IMR-90 (cell line): ENCODE results near the gene TTC1. TPM values are rescaled to one million over a fixed set of nuclear protein-coding genes. Genes with fewer than 3 reads are reported as not detected.
A peak's percentile ranks its signal among the peaks of the same experiment; 100 is the strongest.

Experiments
- ATAC-seq: fragments of 200-7000 bp; cut with Tn5 transposase; 2 replicates; pipeline ENCODE4 v1.9.1; 2020; ENCODE audit warnings: low read depth, mild to moderate bottlenecking, moderate library complexity
- BruUV-seq: library from RNA; stranded (reverse); fragments of 400-500 nt; replicated peaks from 2 replicates; lab custom pipeline; 2021; lab: Mats Ljungman, UMichigan
- CTCF ChIA-PET: fragments of 300-600 bp; formaldehyde crosslinking; extraction: SDS; loops from one replicate; lab custom pipeline; 2021; ENCODE audit warnings: antibody characterized with exemption; lab: Yijun Ruan, JAX
- POLR2A ChIA-PET: fragments of 300-600 bp; sonication (Branson Sonifier 250); formaldehyde crosslinking; loops from one replicate; lab custom pipeline; 2022; ENCODE audit warnings: antibody characterized with exemption; ENCODE audit not compliant: unreplicated experiment; lab: Charles Lee
- DNase-seq: peaks from one replicate; pipeline ENCODE4 v3.0.0; 2013
- H2AFZ ChIP-seq: replicated peaks from 2 replicates; pipeline ENCODE3; 2013; ENCODE audit warnings: low read length, mild to moderate bottlenecking; ENCODE audit not compliant: poor library complexity
- H2AK5ac ChIP-seq: 2 replicates; pipeline ENCODE4 v1.6.1; 2013; ENCODE audit warnings: low read depth, low read length, inconsistent platforms
- H2AK9ac ChIP-seq: replicated peaks from 2 replicates; pipeline ENCODE3; 2013; ENCODE audit warnings: mild to moderate bottlenecking, low read depth, low read length, moderate library complexity; ENCODE audit not compliant: poor library complexity
- H2BK120ac ChIP-seq: 2 replicates; pipeline ENCODE4 v1.6.1; 2013; ENCODE audit warnings: low read depth, low read length, inconsistent platforms
- H2BK15ac ChIP-seq: 3 replicates; pipeline ENCODE4 v1.6.1; 2013; ENCODE audit warnings: low read depth, low read length, inconsistent platforms
- H2BK20ac ChIP-seq: 2 replicates; pipeline ENCODE4 v1.6.1; 2013; ENCODE audit warnings: low read depth, mild to moderate bottlenecking, inconsistent platforms, low read length, moderate library complexity
- H2BK5ac ChIP-seq: 2 replicates; pipeline ENCODE4 v1.6.1; 2013; ENCODE audit warnings: mild to moderate bottlenecking, low read depth, low read length, inconsistent platforms; ENCODE audit not compliant: poor library complexity, severe bottlenecking
- H3K14ac ChIP-seq: replicated peaks from 2 replicates; pipeline ENCODE4 v1.6.1; 2013; ENCODE audit warnings: low read depth, low read length, inconsistent platforms
- H3K18ac ChIP-seq: 2 replicates; pipeline ENCODE4 v1.6.1; 2013; ENCODE audit warnings: low read depth, low read length, control low read depth
- H3K23ac ChIP-seq: 2 replicates; pipeline ENCODE4 v1.6.1; 2013; ENCODE audit warnings: low read depth, low read length, inconsistent platforms
- H3K27ac ChIP-seq: 2 replicates; pipeline ENCODE4 v1.5.1; 2013; ENCODE audit warnings: mild to moderate bottlenecking, control low read depth, low read length; ENCODE audit not compliant: insufficient read depth
- H3K27me3 ChIP-seq: 2 replicates; pipeline ENCODE4 v1.6.1; 2013; ENCODE audit warnings: low read length; ENCODE audit not compliant: control insufficient read depth, insufficient read depth
- H3K36me3 ChIP-seq: 2 replicates; pipeline ENCODE4 v1.6.1; 2013; ENCODE audit warnings: low read length, mixed read lengths; ENCODE audit not compliant: control insufficient read depth, insufficient read depth
- H3K4ac ChIP-seq: 2 replicates; pipeline ENCODE4 v1.6.1; 2013; ENCODE audit warnings: low read depth, low read length, inconsistent platforms
- H3K4me1 ChIP-seq: 2 replicates; pipeline ENCODE4 v1.6.1; 2013; ENCODE audit warnings: low read length, mixed read lengths; ENCODE audit not compliant: control insufficient read depth, insufficient read depth
- H3K4me2 ChIP-seq: 2 replicates; pipeline ENCODE4 v1.6.1; 2013; ENCODE audit warnings: low read depth, mild to moderate bottlenecking, control low read depth, low read length, moderate library complexity
- H3K4me3 ChIP-seq: 2 replicates; pipeline ENCODE4 v1.5.1; 2013; ENCODE audit warnings: low read depth, mild to moderate bottlenecking, control low read depth, low read length, moderate library complexity; ENCODE audit not compliant: insufficient read depth
- H3K56ac ChIP-seq: 2 replicates; pipeline ENCODE4 v1.6.1; 2013; ENCODE audit warnings: low read length, inconsistent platforms; ENCODE audit not compliant: insufficient read depth; ENCODE audit errors: extremely low read depth
- H3K79me1 ChIP-seq, 2 experiments: 2 replicates each; pipeline ENCODE4 v1.6.1; 2013; ENCODE audit warnings: low read length in 2 of 2, inconsistent platforms in 1 of 2, low read depth in 1 of 2
- H3K9ac ChIP-seq: 2 replicates; pipeline ENCODE4 v1.6.1; 2013; ENCODE audit warnings: low read depth, low read length, control low read depth
- H3K9me1 ChIP-seq: 2 replicates; pipeline ENCODE4 v1.6.1; 2013; ENCODE audit warnings: low read length, inconsistent platforms; ENCODE audit not compliant: insufficient read depth
- H3K9me3 ChIP-seq: 2 replicates; pipeline ENCODE4 v1.6.1; 2013; ENCODE audit warnings: low read length; ENCODE audit not compliant: control insufficient read depth, insufficient read depth
- H4K20me1 ChIP-seq: 2 replicates; pipeline ENCODE4 v1.6.1; 2013; ENCODE audit warnings: low read length, inconsistent platforms; ENCODE audit not compliant: insufficient read depth
- H4K5ac ChIP-seq: 2 replicates; pipeline ENCODE4 v1.6.1; 2013; ENCODE audit warnings: mild to moderate bottlenecking, low read depth, low read length, control low read depth
- H4K8ac ChIP-seq, 2 experiments: 2 replicates each; pipeline ENCODE4 v1.6.1; 2013; ENCODE audit warnings: low read depth in 2 of 2, low read length in 2 of 2, control low read depth in 1 of 2, inconsistent platforms in 1 of 2
- H4K91ac ChIP-seq: 2 replicates; pipeline ENCODE4 v1.6.1; 2013; ENCODE audit warnings: low read depth, low read length, inconsistent platforms; ENCODE audit not compliant: insufficient read depth
- CEBPB ChIP-seq: IDR thresholded peaks from 2 replicates; pipeline ENCODE4 v1.6.1; 2012; ENCODE audit warnings: low read depth, low read length, improper control_type of control experiment
- CHD1 ChIP-seq: IDR thresholded peaks from 2 replicates; pipeline ENCODE4 v1.6.1; 2012; ENCODE audit warnings: low read depth, low read length, improper control_type of control experiment
- ELK1 ChIP-seq: fragments of 150-350 bp; IDR thresholded peaks from 2 replicates; pipeline ENCODE4 v1.6.1; 2016; ENCODE audit warnings: low read depth, mild to moderate bottlenecking, low read length, moderate library complexity, borderline replicate concordance
- MAFK ChIP-seq: IDR thresholded peaks from 2 replicates; pipeline ENCODE4 v1.6.1; 2012; ENCODE audit warnings: low read depth, low read length, improper control_type of control experiment
- MAZ ChIP-seq: IDR thresholded peaks from 2 replicates; pipeline ENCODE4 v1.6.1; 2012; ENCODE audit warnings: low read depth, mild to moderate bottlenecking, low read length, improper control_type of control experiment, moderate library complexity, borderline replicate concordance
- MXI1 ChIP-seq: IDR thresholded peaks from 2 replicates; pipeline ENCODE4 v1.6.1; 2012; ENCODE audit warnings: low read depth, mild to moderate bottlenecking, low read length, moderate library complexity, borderline replicate concordance
- POLR2A ChIP-seq: IDR thresholded peaks from 2 replicates; pipeline ENCODE4 v1.6.1; 2012; ENCODE audit warnings: mild to moderate bottlenecking, low read depth, low read length
- RAD21 ChIP-seq: IDR thresholded peaks from 2 replicates; pipeline ENCODE4 v1.6.1; 2012; ENCODE audit warnings: low read length, improper control_type of control experiment
- RCOR1 ChIP-seq: IDR thresholded peaks from 2 replicates; pipeline ENCODE4 v1.6.1; 2012; ENCODE audit warnings: mild to moderate bottlenecking, low read length, improper control_type of control experiment; ENCODE audit not compliant: insufficient replicate concordance
- RFX5 ChIP-seq: IDR thresholded peaks from 2 replicates; pipeline ENCODE4 v1.8.0; 2012; ENCODE audit warnings: low read depth, mild to moderate bottlenecking, low read length, moderate library complexity
- SMC3 ChIP-seq: fragments of 150-350 bp; IDR thresholded peaks from 2 replicates; pipeline ENCODE4 v1.6.1; 2016; ENCODE audit warnings: low read depth, mild to moderate bottlenecking, antibody characterized with exemption, low read length, moderate library complexity
- WGBS, 2 experiments: methylation state at CpG; one replicate each; pipeline versions ENCODE4 v1.1.5 to v1.1.7; 2013; ENCODE audit warnings: missing lambda C conversion rate in 2 of 2; ENCODE audit not compliant: insufficient read length in 1 of 2; ENCODE audit errors: extremely low coverage in 2 of 2; 5-methylcytosine and 5-hydroxymethylcytosine counted together
- dilution Hi-C: fragments of 300-500 bp; cut with HindIII; formaldehyde crosslinking; loops from one replicate; pipeline ENCODE4 v1.14.3; 2018; ENCODE audit warnings: low sequenced_read_pairs; ENCODE audit not compliant: unreplicated experiment
- in situ Hi-C: fragments of 300-500 bp; cut with MboI; formaldehyde crosslinking; loops from 3 replicates; pipeline ENCODE4 v1.14.3; 2019; ENCODE audit warnings: low sequenced_read_pairs, inconsistent platforms, mixed read lengths
- intact Hi-C: fragments of 100-400 bp; cut with micrococcal nuclease; formaldehyde crosslinking; loops from 2 replicates; pipeline ENCODE4 v1.10.0; 2022
- polyA plus RNA-seq, 3 experiments: library from polyadenylated mRNA; depleted of rRNA; stranded (reverse); fragments of >200 nt; gene quantifications; 2 replicates each; pipeline ENCODE4 v1.2.3, GENCODE V29; 2012; ENCODE audit warnings: low replicate concordance in 1 of 3
- total RNA-seq: library from RNA; depleted of rRNA; stranded (reverse); fragments of >200 nt; gene quantifications from 2 replicates; pipeline ENCODE4 v1.2.3, GENCODE V29; 2012
- TF ChIP-seq, protein P1 (sequence below): conservative IDR thresholded peaks from 2 replicates; pipeline ENCODE4 v1.5.1; 2012; ENCODE audit warnings: mild to moderate bottlenecking, low read depth, low read length, improper control_type of control experiment
- TF ChIP-seq, protein P2 (sequence below): fragments of 150-350 bp; IDR thresholded peaks from 2 replicates; pipeline ENCODE4 v1.6.1; 2017; ENCODE audit warnings: mild to moderate bottlenecking, antibody characterized with exemption, low read length, low read depth

The TTC1 gene
- total and polyA plus RNA-seq, 2 of the 4 experiments (the other 2 are of a cell fraction): 23.1 to 41.1 TPM

GRCh38 chr5:160064995-160065614 is 56.2 kb downstream of the TTC1 start:
- Histone ChIP-seq H3K14ac (no peak overlapping the region), H3K56ac (no peak overlapping the region), H3K36me3 (peaks cover 23% of the 10 kb centered on the region), H3K4ac (no peak overlapping the region), H3K23ac (no peak overlapping the region), H2AFZ (no peak overlapping the region), H3K18ac (no peak overlapping the region), H2AK9ac (no peak overlapping the region), H3K27me3 (no peaks in the 10 kb centered on the region), H3K9me3 (no peaks in the 10 kb centered on the region), H2BK5ac (no peak overlapping the region), H3K79me1 (peaks cover 5 to 6% of the 10 kb centered on the region in 2 experiments; a peak in 3 of 4 replicates), H3K4me3 (no peak overlapping the region), H3K27ac (no peak overlapping the region), H3K4me1 (no peaks in the 10 kb centered on the region), H3K9ac (no peak overlapping the region), H2BK15ac (no peak overlapping the region), H4K91ac (no peak overlapping the region), H2BK120ac (no peak overlapping the region), H4K5ac (no peak overlapping the region), H2AK5ac (no peak overlapping the region), H4K20me1 (no peaks in the 10 kb centered on the region), H4K8ac (no peak overlapping the region), H2BK20ac (no peak overlapping the region), H3K9me1 (peaks cover 6% of the 10 kb centered on the region; the same call in 1 of the 2 replicates), H3K4me2 (no peak overlapping the region)
- no peak for ATAC-seq
- dilution Hi-C loops (no loop called here), in situ Hi-C loops (no loop called here), intact Hi-C loops (no loop called here)
- ChIA-PET CTCF (interaction anchor here (0.9 to 1.1 kb wide), 2 partner anchors 10 to 40 kb away, joined by 3 read pairs; no protein-coding TSS in a partner anchor), POLR2A (no interaction called here)
- TF ChIP-seq CHD1 (no peak), MAFK (no peak), RFX5 (no peak), CEBPB (no peak), MAZ (no peak), RCOR1 (no peak), ELK1 (no peak), MXI1 (no peak), POLR2A (no peak), RAD21 (no peak), SMC3 (no peak)
- TF ChIP-seq, protein P1, sequence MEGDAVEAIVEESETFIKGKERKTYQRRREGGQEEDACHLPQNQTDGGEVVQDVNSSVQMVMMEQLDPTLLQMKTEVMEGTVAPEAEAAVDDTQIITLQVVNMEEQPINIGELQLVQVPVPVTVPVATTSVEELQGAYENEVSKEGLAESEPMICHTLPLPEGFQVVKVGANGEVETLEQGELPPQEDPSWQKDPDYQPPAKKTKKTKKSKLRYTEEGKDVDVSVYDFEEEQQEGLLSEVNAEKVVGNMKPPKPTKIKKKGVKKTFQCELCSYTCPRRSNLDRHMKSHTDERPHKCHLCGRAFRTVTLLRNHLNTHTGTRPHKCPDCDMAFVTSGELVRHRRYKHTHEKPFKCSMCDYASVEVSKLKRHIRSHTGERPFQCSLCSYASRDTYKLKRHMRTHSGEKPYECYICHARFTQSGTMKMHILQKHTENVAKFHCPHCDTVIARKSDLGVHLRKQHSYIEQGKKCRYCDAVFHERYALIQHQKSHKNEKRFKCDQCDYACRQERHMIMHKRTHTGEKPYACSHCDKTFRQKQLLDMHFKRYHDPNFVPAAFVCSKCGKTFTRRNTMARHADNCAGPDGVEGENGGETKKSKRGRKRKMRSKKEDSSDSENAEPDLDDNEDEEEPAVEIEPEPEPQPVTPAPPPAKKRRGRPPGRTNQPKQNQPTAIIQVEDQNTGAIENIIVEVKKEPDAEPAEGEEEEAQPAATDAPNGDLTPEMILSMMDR: no peak
- TF ChIP-seq, protein P2, sequence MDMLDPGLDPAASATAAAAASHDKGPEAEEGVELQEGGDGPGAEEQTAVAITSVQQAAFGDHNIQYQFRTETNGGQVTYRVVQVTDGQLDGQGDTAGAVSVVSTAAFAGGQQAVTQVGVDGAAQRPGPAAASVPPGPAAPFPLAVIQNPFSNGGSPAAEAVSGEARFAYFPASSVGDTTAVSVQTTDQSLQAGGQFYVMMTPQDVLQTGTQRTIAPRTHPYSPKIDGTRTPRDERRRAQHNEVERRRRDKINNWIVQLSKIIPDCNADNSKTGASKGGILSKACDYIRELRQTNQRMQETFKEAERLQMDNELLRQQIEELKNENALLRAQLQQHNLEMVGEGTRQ: no peak
- no CpG with 5 or more reads among the region's 9 CpGs for WGBS, 2 experiments
- no peak for DNase-seq
- BruUV-seq: TSS peak; percentile 93
